Measurements from ENCODE around the gene SLC35F3.
"Not testable (repeated sequence)": the region's sequence is repeated elsewhere in the genome, so short reads cannot be mapped to it uniquely, and the experiment has no call there.

The SLC35F3 gene

DNA sequence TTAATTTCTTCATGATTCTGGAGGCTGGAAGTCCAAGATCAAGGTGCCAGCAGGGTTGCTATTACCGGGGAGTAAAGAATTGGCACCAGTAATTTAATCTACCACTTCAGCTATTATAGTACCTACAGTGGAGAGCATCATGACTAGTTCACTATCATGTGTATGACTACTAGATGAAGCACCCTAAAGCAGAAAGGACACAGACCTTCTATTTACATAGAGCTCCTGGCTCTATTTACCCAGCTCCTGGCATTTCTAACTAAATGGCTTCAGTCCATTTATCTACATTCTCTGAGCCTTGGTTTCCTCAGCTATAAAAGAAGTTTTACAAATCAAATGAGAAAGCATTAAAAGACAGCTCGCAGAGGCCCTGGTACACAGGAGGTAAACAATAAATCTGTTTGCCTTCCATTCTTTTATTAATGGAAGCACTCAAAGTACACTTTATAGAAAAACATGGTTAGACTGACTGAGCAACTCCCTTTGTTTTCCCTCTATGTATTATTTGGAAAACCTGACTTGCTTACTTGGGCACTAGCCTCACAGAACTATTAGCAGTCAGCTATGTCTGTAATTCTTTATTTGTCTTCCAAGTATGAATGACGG is 203.0 kb downstream of the SLC35F3 start:
- no peak for DNase-seq (ENCODE audit: low spot score)

DNA sequence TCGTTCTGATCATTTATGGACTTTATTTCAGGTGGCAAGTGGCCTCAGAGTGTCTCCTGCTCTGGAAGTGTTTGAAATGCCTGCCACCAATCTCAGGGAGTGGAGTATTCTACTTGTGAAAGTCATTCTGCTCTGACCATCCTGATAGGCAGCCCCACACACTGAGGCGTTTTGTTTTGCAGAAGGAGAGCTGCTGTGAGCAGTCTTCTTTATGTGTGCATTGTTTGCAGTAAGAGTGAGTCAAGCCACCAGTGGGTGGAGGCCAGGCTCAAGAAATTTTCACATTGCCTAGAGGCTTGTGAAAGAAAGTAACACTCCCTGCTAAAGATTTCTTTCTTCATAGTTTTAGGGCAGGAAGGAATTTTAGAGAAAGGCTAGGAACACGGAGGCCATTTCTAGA is 204.4 kb downstream of the SLC35F3 start:
- no peak for DNase-seq (ENCODE audit: low spot score)

- DNase-seq (ENCODE audit: low spot score), result no peak
Observed at GRCh38 chr1:234109840-234110239, 205.4 kb downstream of the SLC35F3 start.

DNA sequence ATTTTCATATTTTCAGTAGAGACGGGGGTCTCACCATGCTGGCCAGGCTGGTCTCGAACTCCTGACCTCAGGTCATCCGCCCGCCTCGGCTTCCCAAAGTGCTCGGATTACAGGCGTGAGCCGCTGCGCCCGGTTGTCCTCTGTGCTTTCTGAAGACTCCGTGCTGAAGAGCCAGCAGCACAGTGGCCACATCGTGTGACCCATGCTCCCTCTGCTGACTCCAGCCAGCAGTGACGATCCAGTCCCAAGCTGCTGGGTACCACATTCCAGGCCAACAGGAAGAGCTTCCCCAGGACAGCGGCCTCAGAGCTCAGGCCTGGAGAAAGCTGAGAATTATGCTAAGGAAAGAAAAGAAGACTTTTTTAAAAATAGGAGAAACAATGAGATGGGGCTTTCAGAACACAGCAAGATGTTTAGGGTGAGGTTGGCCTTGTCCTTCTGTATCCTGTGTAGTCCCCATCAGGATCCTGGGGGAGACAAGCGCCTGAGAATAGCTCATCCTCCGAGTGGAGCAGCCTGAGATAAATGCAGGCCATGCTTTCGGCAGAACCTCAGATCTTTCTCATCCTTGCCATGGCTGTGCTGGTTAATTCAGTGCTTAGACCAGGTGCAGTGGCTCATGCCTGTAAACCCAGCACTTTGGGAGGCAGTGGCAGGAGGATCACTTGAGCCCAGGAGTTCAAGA is 207.1 kb downstream of the SLC35F3 start:
- no peak for DNase-seq (ENCODE audit: low spot score)

GRCh38 chr1:234114648-234115307 is 210.3 kb downstream of the SLC35F3 start:
- DNase-seq (ENCODE audit: low spot score), result peak; percentile 20

DNA sequence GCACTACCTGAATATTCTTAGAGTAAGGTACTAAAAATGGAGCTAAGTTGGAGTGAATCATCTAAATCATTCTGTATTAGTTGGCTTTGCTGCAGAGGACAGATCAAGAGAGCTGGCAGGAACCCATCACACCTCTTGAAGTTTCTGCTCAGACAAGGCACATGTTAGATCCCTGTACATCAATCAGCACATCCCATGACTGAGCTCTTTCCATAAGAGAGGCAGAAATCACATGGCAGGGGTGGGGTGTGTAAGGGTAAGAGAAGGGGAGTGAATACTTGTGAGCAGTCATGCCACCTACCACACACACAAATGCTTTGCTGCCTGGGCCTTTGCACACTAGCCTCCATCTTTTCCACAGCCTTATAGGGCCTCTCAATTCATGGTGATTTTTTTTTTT is 214.4 kb downstream of the SLC35F3 start:
- DNase-seq (ENCODE audit: low spot score), result no peak

DNA sequence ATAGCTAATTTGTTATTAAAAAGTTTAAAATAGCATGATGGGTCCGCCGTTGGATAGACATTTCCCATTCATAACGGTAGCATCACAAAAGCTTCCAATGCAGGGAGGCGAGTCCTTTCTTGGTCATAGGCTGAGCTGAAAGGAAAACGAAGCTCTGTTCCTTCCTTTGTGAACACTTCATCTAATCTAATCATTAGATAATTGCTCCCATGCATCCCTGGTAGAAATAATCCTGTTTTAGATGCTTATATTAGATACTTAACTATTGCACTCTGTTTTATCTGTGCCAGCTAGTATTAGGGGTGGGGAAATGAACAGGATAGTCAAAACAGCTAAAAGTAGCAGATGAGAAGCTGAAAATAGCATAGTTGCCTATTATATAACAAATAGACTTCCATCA is 215.0 kb downstream of the SLC35F3 start:
- DNase-seq (ENCODE audit: low spot score), result no peak

DNA sequence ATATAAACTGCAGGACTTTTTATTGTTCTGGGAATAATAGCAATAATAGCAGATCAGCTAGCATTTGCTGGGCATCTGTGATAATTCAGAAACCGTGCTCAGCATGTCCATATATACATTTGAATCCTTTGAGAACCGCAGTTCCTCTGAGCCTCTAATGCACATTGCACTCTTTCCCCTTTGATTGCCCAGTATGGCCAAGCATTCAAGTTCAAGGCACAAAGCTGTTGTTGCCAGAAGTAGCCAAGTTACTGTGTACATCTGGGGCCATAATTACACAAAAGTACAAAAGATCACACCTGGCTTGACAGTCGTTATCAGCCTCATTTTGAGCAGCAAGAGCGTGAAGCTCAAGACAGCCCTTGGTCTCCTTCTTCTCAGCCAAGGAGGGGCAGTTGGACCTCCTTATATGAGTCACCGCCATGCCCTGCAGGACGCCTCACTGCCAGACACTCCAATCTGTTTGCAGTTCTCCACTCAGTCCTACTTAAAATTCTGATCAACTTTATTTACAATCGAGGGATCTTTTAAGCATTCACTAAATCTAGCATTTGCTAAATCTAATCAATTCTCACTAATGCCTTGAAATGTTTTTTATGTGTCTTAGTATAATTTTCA is 216.0 kb downstream of the SLC35F3 start:
- DNase-seq (ENCODE audit: low spot score), result no peak

DNA sequence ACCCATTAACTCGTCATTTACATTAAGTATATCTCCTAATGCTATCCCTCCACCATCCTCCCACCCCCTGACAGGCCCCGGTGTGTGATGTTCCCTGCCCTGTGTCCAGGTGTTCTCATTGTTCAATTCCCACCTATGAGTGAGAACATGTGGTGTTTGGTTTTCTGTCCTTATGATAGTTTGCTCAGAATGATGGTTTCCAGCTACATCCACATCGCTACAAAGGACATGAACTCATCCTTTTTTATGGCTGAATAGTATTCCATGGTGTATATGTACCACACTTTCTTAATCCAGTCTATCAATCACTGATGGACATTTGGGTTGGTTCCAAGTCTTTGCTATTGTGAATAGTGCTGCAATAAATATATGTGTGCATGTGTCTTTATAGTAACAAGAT is 217.2 kb downstream of the SLC35F3 start:
- not testable (repeated sequence) for DNase-seq (ENCODE audit: low spot score)

DNA sequence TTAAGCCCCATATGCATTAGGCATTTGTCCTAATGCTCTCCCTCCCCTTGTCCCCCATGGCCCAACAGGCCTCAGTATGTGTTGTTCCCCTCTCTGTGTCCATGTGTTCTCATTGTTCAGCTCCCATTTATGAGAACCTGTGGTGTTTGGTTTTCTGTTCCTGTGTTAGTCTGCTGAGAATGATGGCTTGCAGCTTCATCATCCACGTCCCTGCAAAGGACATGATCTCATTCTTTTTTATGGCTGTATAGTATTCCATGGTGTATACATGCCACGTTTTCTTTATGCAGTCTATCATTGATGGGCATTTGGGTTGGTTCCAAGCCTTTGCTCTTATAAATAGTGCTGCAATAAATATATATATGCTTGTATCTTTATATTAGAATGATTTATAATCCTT is 218.1 kb downstream of the SLC35F3 start:
- DNase-seq (ENCODE audit: low spot score), result not testable (repeated sequence)

- no peak for DNase-seq (ENCODE audit: low spot score)
Observed at GRCh38 chr1:234123867-234124266, 219.4 kb downstream of the SLC35F3 start.

DNA sequence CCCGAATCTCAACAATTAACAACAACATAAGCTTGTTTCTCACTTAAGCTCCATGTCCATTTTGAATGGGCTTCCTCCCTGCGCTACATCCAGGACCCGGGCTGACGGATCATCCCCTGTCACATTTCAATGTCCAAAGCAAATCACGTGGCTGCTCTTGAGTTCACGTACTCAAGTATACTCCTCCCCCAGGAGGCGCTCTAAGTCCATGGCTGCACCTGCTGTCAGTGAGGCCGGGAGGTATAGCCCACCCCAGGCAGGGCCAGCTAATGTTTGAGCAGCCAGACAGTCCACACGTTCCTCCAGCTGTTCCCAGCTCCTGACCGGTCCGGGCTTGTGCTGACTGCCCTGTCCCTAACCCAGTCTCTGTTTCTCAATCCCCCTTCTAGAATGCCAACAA is 220.8 kb downstream of the SLC35F3 start:
- no peak for DNase-seq (ENCODE audit: low spot score)

- DNase-seq (ENCODE audit: low spot score), result no peak
Observed at GRCh38 chr1:234125714-234126113, 221.2 kb downstream of the SLC35F3 start.

- DNase-seq (ENCODE audit: low spot score), result no peak
Observed at GRCh38 chr1:234127026-234127671, 222.7 kb downstream of the SLC35F3 start.

DNA sequence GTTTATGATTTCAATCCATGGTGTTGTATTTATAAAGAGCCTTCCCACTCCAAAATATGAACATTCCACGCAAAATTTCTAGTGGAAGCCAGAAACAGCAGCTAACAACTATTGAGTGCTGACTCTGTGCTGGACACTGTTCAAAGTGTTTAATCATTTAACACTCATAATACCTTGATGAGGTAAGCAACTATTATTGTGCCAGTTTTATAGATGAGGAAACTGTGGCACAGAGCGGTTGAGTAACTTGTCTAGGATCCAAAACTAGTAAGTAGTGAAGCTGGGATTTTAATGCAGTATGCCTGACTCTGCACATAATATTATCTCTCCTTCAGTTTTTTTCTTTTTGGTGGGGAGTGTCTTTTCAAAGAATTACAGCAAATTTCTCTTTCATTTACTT is 228.3 kb downstream of the SLC35F3 start:
- DNase-seq (ENCODE audit: low spot score), result no peak

DNA sequence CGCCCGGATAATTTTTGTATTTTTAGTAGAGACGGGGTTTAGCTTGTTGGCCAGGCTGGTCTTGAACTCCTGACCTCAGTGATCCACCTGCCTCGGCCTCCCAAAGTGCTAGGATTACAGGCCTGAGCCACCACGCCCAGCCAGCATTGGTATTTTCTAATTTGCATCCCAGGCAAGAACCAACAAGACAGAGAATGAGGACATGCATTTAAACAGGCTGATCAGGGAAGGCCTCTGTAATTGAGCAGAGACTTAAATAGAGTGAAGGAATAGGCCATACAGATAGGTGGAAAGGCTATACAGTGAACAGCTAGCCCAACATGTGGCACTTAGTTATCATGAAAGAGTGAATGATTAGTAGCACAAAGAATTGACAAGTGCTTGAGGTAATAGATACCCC is 230.4 kb downstream of the SLC35F3 start:
- DNase-seq (ENCODE audit: low spot score), result no peak

GRCh38 chr1:234135501-234135900 is 231.0 kb downstream of the SLC35F3 start:
- DNase-seq (ENCODE audit: low spot score), result no peak

- DNase-seq (ENCODE audit: low spot score), result no peak
Observed at GRCh38 chr1:234136073-234136472, 231.6 kb downstream of the SLC35F3 start.

- DNase-seq (ENCODE audit: low spot score), result no peak
Observed at GRCh38 chr1:234139966-234140365, 235.5 kb downstream of the SLC35F3 start.

GRCh38 chr1:234140388-234140787 is 235.9 kb downstream of the SLC35F3 start:
- DNase-seq (ENCODE audit: low spot score), result no peak

GRCh38 chr1:234141006-234141405 is 236.5 kb downstream of the SLC35F3 start:
- DNase-seq (ENCODE audit: low spot score), result no peak

- no peak for DNase-seq (ENCODE audit: low spot score)
Observed at GRCh38 chr1:234143681-234144080, 239.2 kb downstream of the SLC35F3 start.

- DNase-seq (ENCODE audit: low spot score), result no peak
Observed at GRCh38 chr1:234144901-234145300, 240.4 kb downstream of the SLC35F3 start.

All from hematopoietic multipotent progenitor cell treated with erythropoietin and hydrocortisone succinate and interleukin-3 and kit ligand, for 15 days (in vitro differentiated cells).